GM19239 (cell line): Measurements from ENCODE around the gene SAMD11.
"Not testable (repeated sequence)": the region's sequence is repeated elsewhere in the genome, so short reads cannot be mapped to it uniquely, and the experiment has no call there.

Source experiments
- DNase-seq: peaks from one replicate; pipeline ENCODE4 v3.0.0; 2011; ENCODE audit warnings: low spot score; ENCODE audit not compliant: insufficient read length
- FAIRE-seq: peaks from 2 replicates; lab custom pipeline; 2011; peaks lifted over from hg19 to GRCh38; lab: Jason Lieb, UNC

The SAMD11 gene

GRCh38 chr1:923131-923990, at the start of gene SAMD11:
Gene SAMD11, plus strand, starts transcription at chr1:923923. Its CDS starts 509 bp downstream, at chr1:924432.
- no peak for DNase-seq
- no peak for FAIRE-seq

- not testable (repeated sequence) for DNase-seq, FAIRE-seq
Observed at GRCh38 chr1:876428-877208, 47.1 kb upstream of the SAMD11 start.

- not testable (repeated sequence) for FAIRE-seq, DNase-seq
Observed at GRCh38 chr1:877209-877986, 46.3 kb upstream of the SAMD11 start.

- FAIRE-seq, DNase-seq: not testable (repeated sequence)
Observed at GRCh38 chr1:880511-880910, 43.2 kb upstream of the SAMD11 start.

GRCh38 chr1:880915-881314, 42.8 kb upstream of the SAMD11 start:
- FAIRE-seq, DNase-seq: not testable (repeated sequence)

- FAIRE-seq (no peak), DNase-seq (no peak)
Observed at GRCh38 chr1:886311-886710, 37.4 kb upstream of the SAMD11 start.

- DNase-seq (no peak), FAIRE-seq (no peak)
Observed at GRCh38 chr1:886760-887159, 37.0 kb upstream of the SAMD11 start.

GRCh38 chr1:888297-888696, 35.4 kb upstream of the SAMD11 start:
- FAIRE-seq = no peak

GRCh38 chr1:889774-890173, 33.9 kb upstream of the SAMD11 start:
- not testable (repeated sequence) for DNase-seq, FAIRE-seq

More at GRCh38 chr1:888297-888696, 35.4 kb upstream of the SAMD11 start:
- DNase-seq = no peak

- DNase-seq, FAIRE-seq: not testable (repeated sequence)
Observed at GRCh38 chr1:890234-890633, 33.5 kb upstream of the SAMD11 start.

- FAIRE-seq (no peak), DNase-seq (no peak)
Observed at GRCh38 chr1:890661-891060, 33.1 kb upstream of the SAMD11 start.

- FAIRE-seq = no peak
- DNase-seq = no peak
Observed at GRCh38 chr1:897226-897625, 26.5 kb upstream of the SAMD11 start.

GRCh38 chr1:897951-898350, 25.8 kb upstream of the SAMD11 start:
- not testable (repeated sequence) for FAIRE-seq, DNase-seq

GRCh38 chr1:899636-900317, 23.9 kb upstream of the SAMD11 start:
- DNase-seq = no peak
- no peak for FAIRE-seq

GRCh38 chr1:901108-901859, 22.4 kb upstream of the SAMD11 start:
- DNase-seq (no peak), FAIRE-seq (no peak)

- no peak for FAIRE-seq
- DNase-seq = no peak
Observed at GRCh38 chr1:902802-903201, 20.9 kb upstream of the SAMD11 start.

- no peak for DNase-seq
- FAIRE-seq = no peak
Observed at GRCh38 chr1:903305-903704, 20.4 kb upstream of the SAMD11 start.

GRCh38 chr1:903721-904271, 19.9 kb upstream of the SAMD11 start:
- DNase-seq (no peak), FAIRE-seq (no peak)
